Stimulated activated CD4-positive, alpha-beta T cell treated with anti-CD3 and anti-CD28 coated beads, Interleukin-12 subunit alpha, Interleukin-12 subunit beta, amount 100 ng/mL, for 4 hours (primary cell): ENCODE measurements around the gene ATPAF1.
"Not testable (repeated sequence)": the region's sequence is repeated elsewhere in the genome, so short reads cannot be mapped to it uniquely, and the experiment has no call there.

Experiments used
- DNase-seq: peaks from one replicate; pipeline ENCODE4 v3.0.0-alpha.2; 2020

ATPAF1 gene

GRCh38 chr1:46667782-46668760 is at the start of gene ATPAF1:
Gene ATPAF1, minus strand, starts transcription at chr1:46668364. Its CDS starts 42 bp downstream, at chr1:46668322.
- peak; percentile 63 for DNase-seq

DNA sequence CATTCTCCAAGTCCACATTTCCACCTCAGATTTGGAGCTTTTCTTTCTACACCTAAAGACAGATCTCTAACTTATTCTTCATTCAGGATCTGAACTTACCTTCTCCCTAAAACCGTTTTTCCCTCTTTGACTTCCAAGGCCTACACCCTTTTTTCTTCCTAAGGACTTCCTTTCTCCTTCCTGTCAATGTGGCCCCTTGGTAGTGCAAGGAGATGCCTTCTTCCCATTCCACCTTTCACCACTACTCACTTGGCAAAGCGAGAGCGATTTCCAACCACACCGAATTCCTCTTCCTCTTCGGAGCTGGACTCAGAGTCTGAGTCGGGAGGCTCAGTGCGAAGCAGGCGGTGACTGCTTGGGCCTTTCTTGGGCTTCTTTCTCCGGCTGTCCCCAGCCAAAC is 49.5 kb upstream of the ATPAF1 start:
- no peak for DNase-seq

- DNase-seq: no peak
Observed at GRCh38 chr1:46714976-46715375, 46.8 kb upstream of the ATPAF1 start.

DNA sequence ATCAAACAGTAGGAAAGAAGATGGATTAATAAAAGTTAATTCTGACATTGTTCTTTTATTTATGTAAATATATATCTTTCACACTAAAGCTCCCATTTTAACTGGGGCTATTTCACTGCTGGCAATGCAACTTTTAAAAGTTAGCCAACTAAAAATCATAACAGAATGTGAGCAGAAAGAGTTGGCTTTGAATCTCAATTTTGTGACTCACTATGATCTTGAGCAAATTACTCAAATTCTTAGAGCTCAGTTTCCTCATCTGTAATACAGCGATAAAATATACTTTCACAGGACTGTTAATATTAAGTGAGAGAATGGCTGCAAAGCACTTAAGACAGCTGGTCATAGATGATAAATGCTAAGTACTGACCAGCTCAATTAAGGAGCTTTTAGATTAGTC is 40.0 kb upstream of the ATPAF1 start:
- DNase-seq: no peak

- DNase-seq: no peak
Observed at GRCh38 chr1:46705408-46705807, 37.2 kb upstream of the ATPAF1 start.

- DNase-seq: no peak
Observed at GRCh38 chr1:46703927-46704641, 35.9 kb upstream of the ATPAF1 start.

- no peak for DNase-seq
Observed at GRCh38 chr1:46699666-46700065, 31.5 kb upstream of the ATPAF1 start.

GRCh38 chr1:46697053-46697452 is 28.9 kb upstream of the ATPAF1 start:
- no peak for DNase-seq

- DNase-seq: not testable (repeated sequence)
Observed at GRCh38 chr1:46694676-46695075, 26.5 kb upstream of the ATPAF1 start.

GRCh38 chr1:46692811-46693770 is 24.9 kb upstream of the ATPAF1 start:
- no peak for DNase-seq

- no peak for DNase-seq
Observed at GRCh38 chr1:46691997-46692790, 24.0 kb upstream of the ATPAF1 start.

GRCh38 chr1:46690931-46691421 is 22.8 kb upstream of the ATPAF1 start:
- no peak for DNase-seq

DNA sequence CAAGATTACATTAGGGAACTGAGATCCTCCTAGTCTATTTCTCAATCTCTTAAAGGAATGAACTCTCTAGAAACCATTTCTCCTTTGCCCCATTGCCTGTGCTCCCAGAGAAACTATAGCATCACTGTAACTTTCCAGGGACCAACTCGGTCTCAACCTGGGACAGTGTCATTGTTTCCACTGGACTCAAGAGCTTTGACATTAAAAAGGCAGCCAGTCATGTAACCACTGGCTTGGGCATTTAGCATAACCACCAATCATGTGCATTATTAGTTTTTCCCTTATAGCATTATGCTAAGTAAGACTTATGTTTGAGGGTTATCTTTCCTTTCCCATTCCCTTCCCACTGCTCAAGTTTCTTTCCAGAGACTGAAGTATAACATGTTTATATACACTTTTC is 21.7 kb upstream of the ATPAF1 start:
- DNase-seq: no peak

DNA sequence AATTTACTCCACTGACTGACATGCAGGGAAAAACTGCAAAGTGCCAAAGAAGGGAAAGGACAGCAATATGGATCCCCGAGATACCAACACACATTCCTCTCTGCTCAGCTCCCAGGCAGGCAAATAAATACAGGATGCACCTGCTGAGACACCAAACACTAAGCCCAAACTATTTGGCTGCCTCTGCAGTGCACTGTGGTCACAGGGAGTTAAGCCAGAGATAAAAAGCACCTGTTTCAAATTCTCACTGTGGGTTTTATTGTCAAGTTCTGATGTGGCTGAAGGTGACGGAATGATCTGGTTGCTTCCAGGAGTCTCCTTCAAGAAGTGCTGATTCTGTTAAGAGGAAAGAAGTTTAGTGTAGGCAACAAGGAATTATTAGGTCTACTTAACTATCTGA is 21.2 kb upstream of the ATPAF1 start:
- DNase-seq: no peak

DNA sequence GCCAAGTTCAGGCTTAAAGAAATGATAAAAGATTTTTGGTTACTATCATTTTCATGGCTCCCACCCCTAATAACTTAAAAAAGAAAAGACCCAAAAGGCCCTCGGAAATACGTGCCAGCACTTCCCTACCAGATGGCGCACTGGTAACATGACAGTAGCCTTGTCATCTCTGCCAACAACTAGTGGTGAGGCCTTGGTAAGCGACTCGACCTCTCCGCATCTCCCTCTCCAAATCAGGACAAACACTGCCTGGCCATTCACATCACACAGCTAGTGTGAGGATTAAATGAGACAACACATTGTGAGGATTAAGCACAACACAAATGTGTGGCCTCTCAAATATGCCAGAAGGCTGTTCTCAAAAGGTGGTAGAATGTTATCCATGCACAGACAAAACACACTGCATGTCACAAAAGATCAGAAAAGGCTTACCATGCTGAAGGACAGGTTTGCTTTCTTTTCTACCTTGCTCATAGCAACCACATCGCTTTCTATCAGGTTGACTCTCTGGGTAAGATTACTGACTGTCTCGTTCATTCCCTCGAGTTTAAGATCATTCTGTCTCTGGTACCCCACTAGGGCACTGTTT is 19.9 kb upstream of the ATPAF1 start:
- no peak for DNase-seq

GRCh38 chr1:46687093-46687659 is 19.0 kb upstream of the ATPAF1 start:
- DNase-seq: no peak

- DNase-seq: no peak
Observed at GRCh38 chr1:46686255-46686654, 18.1 kb upstream of the ATPAF1 start.

DNA sequence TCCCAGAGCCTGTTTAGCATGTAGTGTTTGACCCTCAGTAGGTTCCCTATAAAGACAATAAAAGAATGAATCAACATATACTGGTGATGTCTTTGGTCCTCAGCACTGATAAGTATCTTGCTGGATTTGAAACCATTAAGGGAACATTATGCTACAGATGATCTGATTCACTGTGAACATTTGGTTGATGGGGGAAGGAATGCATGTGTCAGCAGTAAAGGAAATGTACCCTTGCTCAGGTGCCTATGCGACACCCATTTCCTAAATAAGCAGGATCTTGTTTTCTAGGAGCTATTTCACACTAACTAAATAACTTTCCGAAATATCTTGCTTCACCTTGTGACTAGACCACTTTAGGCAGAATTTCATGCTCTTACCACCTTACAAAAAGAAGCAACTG is 16.5 kb upstream of the ATPAF1 start:
- no peak for DNase-seq

- no peak for DNase-seq
Observed at GRCh38 chr1:46682064-46682463, 13.9 kb upstream of the ATPAF1 start.

GRCh38 chr1:46681333-46682034 is 13.3 kb upstream of the ATPAF1 start:
- DNase-seq: no peak
